Right renal cortex interstitium (tissue), 3 donors: Measurements from ENCODE around the gene MCMBP. TPM values are rescaled to one million over a fixed set of nuclear protein-coding genes. Genes with fewer than 3 reads are reported as not detected.
"Not testable (repeated sequence)": the region's sequence is repeated elsewhere in the genome, so short reads cannot be mapped to it uniquely, and the experiment has no call there.

Source experiments
- DNase-seq, 3 donors: peaks; one replicate each; pipeline ENCODE4 v3.0.0-alpha.2; 2013; ENCODE audit warnings: low read depth in 3 of 3, low spot score in 2 of 3
- polyA plus RNA-seq, 3 donors: library from polyadenylated mRNA; unstranded; fragments of 120-200 nt; gene quantifications; one replicate each; pipeline ENCODE4 v1.2.1, GENCODE V29; 2013; ENCODE audit not compliant: insufficient read length in 3 of 3

MCMBP gene
- 10 to 100 TPM; 66.7 to 69.4 (median 69.1) TPM for polyA plus RNA-seq

GRCh38 chr10:119872610-119872859 lies at the start of gene MCMBP:
Gene MCMBP (minus strand): TSS chr10:119872843. CDS start chr10:119872584, 259 bp downstream.
- no peak for DNase-seq

GRCh38 chr10:119919826-119920225 lies 47.2 kb upstream of the MCMBP start:
- DNase-seq: no peak

- DNase-seq: no peak
Observed at GRCh38 chr10:119919271-119919670, 46.6 kb upstream of the MCMBP start.

- no peak for DNase-seq
Observed at GRCh38 chr10:119917777-119918176, 45.1 kb upstream of the MCMBP start.

- DNase-seq: no peak
Observed at GRCh38 chr10:119910689-119911088, 38.0 kb upstream of the MCMBP start.

GRCh38 chr10:119908166-119908565 lies 35.5 kb upstream of the MCMBP start:
- DNase-seq: no peak

GRCh38 chr10:119907695-119908094 lies 35.1 kb upstream of the MCMBP start:
- not testable (repeated sequence) for DNase-seq

GRCh38 chr10:119903946-119904666 lies 31.5 kb upstream of the MCMBP start:
- DNase-seq: no peak

- no peak for DNase-seq
Observed at GRCh38 chr10:119898577-119898976, 25.9 kb upstream of the MCMBP start.

GRCh38 chr10:119896937-119897770 lies 24.5 kb upstream of the MCMBP start:
- peak in 1 of 3 donors; percentile 4 for DNase-seq

GRCh38 chr10:119896061-119896655 lies 23.5 kb upstream of the MCMBP start:
- no peak for DNase-seq

- no peak for DNase-seq
Observed at GRCh38 chr10:119893845-119894427, 21.3 kb upstream of the MCMBP start.

GRCh38 chr10:119893074-119893473 lies 20.4 kb upstream of the MCMBP start:
- no peak for DNase-seq

- peak; percentile 87 to 91 (median 90) for DNase-seq
Observed at GRCh38 chr10:119892188-119893065, 19.8 kb upstream of the MCMBP start, which contains the start of gene SEC23IP. Gene SEC23IP (plus strand): TSS chr10:119892730. CDS start chr10:119892783, 53 bp downstream.

GRCh38 chr10:119891849-119892187 lies 19.2 kb upstream of the MCMBP start:
- not testable (repeated sequence) for DNase-seq

- DNase-seq: not testable (repeated sequence)
Observed at GRCh38 chr10:119890307-119890706, 17.7 kb upstream of the MCMBP start.

- not testable (repeated sequence) for DNase-seq
Observed at GRCh38 chr10:119889201-119889600, 16.6 kb upstream of the MCMBP start.

GRCh38 chr10:119888715-119889114 lies 16.1 kb upstream of the MCMBP start:
- not testable (repeated sequence) for DNase-seq

GRCh38 chr10:119886070-119886469 lies 13.4 kb upstream of the MCMBP start:
- DNase-seq: not testable (repeated sequence)

GRCh38 chr10:119883901-119884611 lies 11.4 kb upstream of the MCMBP start:
- DNase-seq: not testable (repeated sequence)
